ENCODE results near the gene ZNF763.
"Not testable (repeated sequence)": the region's sequence is repeated elsewhere in the genome, so short reads cannot be mapped to it uniquely, and the experiment has no call there.

Gene ZNF763

GRCh38 chr19:11949614-11950080 is 15.2 kb upstream of the ZNF763 start:
- not testable (repeated sequence) for H3K27ac Mint-ChIP-seq, H3K4me1 Mint-ChIP-seq, H3K27me3 Mint-ChIP-seq, H3K9me3 Mint-ChIP-seq
- Mint-ChIP-seq H3K4me3 (peak overlapping the region; percentile 30), H3K36me3 (peaks cover 64% of the 10 kb centered on the region)

- no peak overlapping the region for H3K4me3 Mint-ChIP-seq
- no peaks in the 10 kb centered on the region for H3K4me1 Mint-ChIP-seq
- H3K27me3 Mint-ChIP-seq: no peaks in the 10 kb centered on the region
- H3K27ac Mint-ChIP-seq: no peak overlapping the region
- H3K36me3 Mint-ChIP-seq: peaks cover 60% of the 10 kb centered on the region
- no peaks in the 10 kb centered on the region for H3K9me3 Mint-ChIP-seq
These were observed 14.5 kb upstream of the ZNF763 start for GRCh38 chr19:11950312-11950711.

GRCh38 chr19:11963566-11964355 is 1.1 kb upstream of the ZNF763 start:
- H3K4me1 Mint-ChIP-seq: peaks cover 27% of the 10 kb centered on the region
- H3K27ac Mint-ChIP-seq: no peak overlapping the region
- no peaks in the 10 kb centered on the region for H3K9me3 Mint-ChIP-seq
- H3K4me3 Mint-ChIP-seq: peak overlapping the region; percentile 90
- H3K27me3 Mint-ChIP-seq: no peaks in the 10 kb centered on the region
- peaks cover 3% of the 10 kb centered on the region for H3K36me3 Mint-ChIP-seq

- H3K4me1 Mint-ChIP-seq: peaks cover 27% of the 10 kb centered on the region
- no peaks in the 10 kb centered on the region for H3K9me3 Mint-ChIP-seq
- H3K27ac Mint-ChIP-seq: peak overlapping the region; percentile 79
- H3K4me3 Mint-ChIP-seq: peak overlapping the region; percentile 90
- H3K27me3 Mint-ChIP-seq: no peaks in the 10 kb centered on the region
- peaks cover 3% of the 10 kb centered on the region for H3K36me3 Mint-ChIP-seq
These were observed 363 bp upstream of the ZNF763 start for GRCh38 chr19:11964496-11964857.

GRCh38 chr19:11970174-11970573 is 5.3 kb downstream of the ZNF763 start:
- no peaks in the 10 kb centered on the region for H3K27me3 Mint-ChIP-seq
- H3K4me3 Mint-ChIP-seq: no peak overlapping the region
- peaks cover 6% of the 10 kb centered on the region for H3K9me3 Mint-ChIP-seq
- H3K4me1 Mint-ChIP-seq: peaks cover 17% of the 10 kb centered on the region
- H3K27ac Mint-ChIP-seq: no peak overlapping the region
- peaks cover 9% of the 10 kb centered on the region for H3K36me3 Mint-ChIP-seq

- Mint-ChIP-seq H3K4me1 (peaks cover 10% of the 10 kb centered on the region), H3K4me3 (no peak overlapping the region), H3K36me3 (peaks cover 13% of the 10 kb centered on the region), H3K27me3 (no peaks in the 10 kb centered on the region), H3K9me3 (peaks cover 6% of the 10 kb centered on the region), H3K27ac (no peak overlapping the region)
These were observed 6.2 kb downstream of the ZNF763 start for GRCh38 chr19:11971041-11971440.

- Mint-ChIP-seq H3K27me3 (no peaks in the 10 kb centered on the region), H3K4me3 (no peak overlapping the region), H3K27ac (no peak overlapping the region), H3K36me3 (peaks cover 27% of the 10 kb centered on the region), H3K9me3 (peaks cover 8% of the 10 kb centered on the region), H3K4me1 (peaks cover 3% of the 10 kb centered on the region)
These were observed 8.4 kb downstream of the ZNF763 start for GRCh38 chr19:11973019-11973810.

GRCh38 chr19:11978492-11979100 is 13.8 kb downstream of the ZNF763 start:
- Mint-ChIP-seq H3K27me3 (no peaks in the 10 kb centered on the region), H3K4me1 (peaks cover 3% of the 10 kb centered on the region), H3K9me3 (peaks cover 14% of the 10 kb centered on the region)

GRCh38 chr19:11979527-11979926 is 14.7 kb downstream of the ZNF763 start:
- H3K36me3 Mint-ChIP-seq: peaks cover 37% of the 10 kb centered on the region
- H3K9me3 Mint-ChIP-seq: peaks cover 14% of the 10 kb centered on the region
- no peak overlapping the region for H3K4me3 Mint-ChIP-seq
- no peaks in the 10 kb centered on the region for H3K27me3 Mint-ChIP-seq
- H3K4me1 Mint-ChIP-seq: no peaks in the 10 kb centered on the region
- H3K27ac Mint-ChIP-seq: no peak overlapping the region

More at GRCh38 chr19:11978492-11979100, 13.8 kb downstream of the ZNF763 start:
- Mint-ChIP-seq H3K36me3 (peaks cover 40% of the 10 kb centered on the region), H3K4me3 (no peak overlapping the region), H3K27ac (no peak overlapping the region)

- H3K27ac Mint-ChIP-seq: no peak overlapping the region
- no peak overlapping the region for H3K4me3 Mint-ChIP-seq
- peaks cover 8% of the 10 kb centered on the region for H3K9me3 Mint-ChIP-seq
These were observed 17.7 kb downstream of the ZNF763 start for GRCh38 chr19:11982526-11982925.

GRCh38 chr19:11984986-11985385 is 20.1 kb downstream of the ZNF763 start:
- Mint-ChIP-seq H3K4me3 (no peak overlapping the region), H3K27me3 (no peaks in the 10 kb centered on the region)

More at GRCh38 chr19:11982526-11982925, 17.7 kb downstream of the ZNF763 start:
- Mint-ChIP-seq H3K36me3 (peaks cover 23% of the 10 kb centered on the region), H3K27me3 (no peaks in the 10 kb centered on the region), H3K4me1 (no peaks in the 10 kb centered on the region)

GRCh38 chr19:11986754-11987153 is 21.9 kb downstream of the ZNF763 start:
- H3K4me3 Mint-ChIP-seq: no peak overlapping the region
- H3K27me3 Mint-ChIP-seq: no peaks in the 10 kb centered on the region
- H3K4me1 Mint-ChIP-seq: peaks cover 23% of the 10 kb centered on the region
- no peaks in the 10 kb centered on the region for H3K36me3 Mint-ChIP-seq
- no peak overlapping the region for H3K27ac Mint-ChIP-seq
- H3K9me3 Mint-ChIP-seq: no peaks in the 10 kb centered on the region

More at GRCh38 chr19:11984986-11985385, 20.1 kb downstream of the ZNF763 start:
- H3K9me3 Mint-ChIP-seq: no peaks in the 10 kb centered on the region
- H3K36me3 Mint-ChIP-seq: peaks cover under 1% of the 10 kb centered on the region
- no peak overlapping the region for H3K27ac Mint-ChIP-seq
- H3K4me1 Mint-ChIP-seq: peaks cover 11% of the 10 kb centered on the region

- no peaks in the 10 kb centered on the region for H3K9me3 Mint-ChIP-seq
- H3K27me3 Mint-ChIP-seq: no peaks in the 10 kb centered on the region
- H3K4me3 Mint-ChIP-seq: peak overlapping the region; percentile 100
- peak overlapping the region; percentile 87 for H3K27ac Mint-ChIP-seq
- H3K4me1 Mint-ChIP-seq: peaks cover 30% of the 10 kb centered on the region
- no peaks in the 10 kb centered on the region for H3K36me3 Mint-ChIP-seq
These were observed 22.8 kb downstream of the ZNF763 start for GRCh38 chr19:11987405-11988281.

GRCh38 chr19:11989112-11989456 is 24.2 kb downstream of the ZNF763 start:
- Mint-ChIP-seq H3K27me3 (no peaks in the 10 kb centered on the region), H3K36me3 (peaks cover 4% of the 10 kb centered on the region), H3K27ac (peak overlapping the region; percentile 87), H3K4me1 (peaks cover 41% of the 10 kb centered on the region), H3K9me3 (no peaks in the 10 kb centered on the region), H3K4me3 (peak overlapping the region; percentile 100)

GRCh38 chr19:11991921-11992320 is 27.1 kb downstream of the ZNF763 start:
- H3K9me3 Mint-ChIP-seq, H3K27me3 Mint-ChIP-seq, H3K36me3 Mint-ChIP-seq, H3K27ac Mint-ChIP-seq, H3K4me3 Mint-ChIP-seq: not testable (repeated sequence)
- peaks cover 52% of the 10 kb centered on the region for H3K4me1 Mint-ChIP-seq
